HL-60 (cell line): ENCODE measurements around the gene CHST9.
"Not testable (repeated sequence)": the region's sequence is repeated elsewhere in the genome, so short reads cannot be mapped to it uniquely, and the experiment has no call there.

Experiments
- DNase-seq, 2 experiments: peaks; one replicate each; pipeline ENCODE4 v3.0.0-alpha.2; 2010 to 2020; ENCODE audit warnings: low read depth in 1 of 2, low spot score in 1 of 2
- H3K27ac ChIP-seq: fragments of 250-450 bp; sonication (Bioruptor Pico); replicated peaks from 2 replicates; pipeline ENCODE4 v1.5.1; 2020; ENCODE audit warnings: mild to moderate bottlenecking, moderate library complexity
- H3K27me3 ChIP-seq: fragments of 250-450 bp; sonication (Bioruptor Pico); 2 replicates; pipeline ENCODE4 v1.5.1; 2021; ENCODE audit warnings: mild to moderate bottlenecking, moderate library complexity; ENCODE audit not compliant: insufficient read depth, poor library complexity, severe bottlenecking
- H3K4me3 ChIP-seq: replicated peaks from 2 replicates; pipeline ENCODE4 v1.5.1; 2011; ENCODE audit warnings: mild to moderate bottlenecking, control low read depth, low read length; ENCODE audit not compliant: insufficient read depth
- CTCF ChIP-seq: IDR thresholded peaks from one replicate; pipeline ENCODE4 v1.5.1; 2011; ENCODE audit warnings: low read length, control low read depth, inconsistent platforms; ENCODE audit not compliant: insufficient read depth
- GABPA ChIP-seq: IDR thresholded peaks from 2 replicates; pipeline ENCODE4 v1.6.1; 2012; ENCODE audit warnings: low read depth
- POLR2AphosphoS5 ChIP-seq: IDR thresholded peaks from 2 replicates; pipeline ENCODE4 v1.6.1; 2012; ENCODE audit warnings: low read depth
- REST ChIP-seq: IDR thresholded peaks from 2 replicates; pipeline ENCODE4 v1.6.1; 2012; ENCODE audit warnings: low read depth; ENCODE audit not compliant: insufficient replicate concordance
- SPI1 ChIP-seq: IDR thresholded peaks from 2 replicates; pipeline ENCODE4 v1.6.1; 2012; ENCODE audit warnings: low read depth, mild to moderate bottlenecking, borderline replicate concordance
- long read RNA-seq: library from polyadenylated mRNA; unstranded; transcript quantifications from one replicate; pipeline ENCODE4 v2.0.0, GENCODE V29; 2020

CHST9 gene
- long read RNA-seq, partial matches to known transcripts, result 0 of 2 reads
- long read RNA-seq, other reads (novel, unspliced or antisense), result 2 of 2 reads

- Histone ChIP-seq H3K27me3 (peaks cover 45% of the 10 kb centered on the region), H3K4me3 (no peak within 1 kb of the TSS), H3K27ac (no peak within 1 kb of the TSS)
- no peak for DNase-seq
- no peak for TF ChIP-seq POLR2AphosphoS5
- TF ChIP-seq REST, result no peak
- no peak for TF ChIP-seq GABPA
- no peak for TF ChIP-seq SPI1
- TF ChIP-seq CTCF, result no peak
Measured at GRCh38 chr18:27185025-27185763, at the start of gene CHST9. Gene CHST9 (minus strand): TSS chr18:27185308. CDS start chr18:27142809, 42,499 bp downstream.

GRCh38 chr18:27232355-27232754 is 47.2 kb upstream of the CHST9 start:
- H3K4me3 ChIP-seq, DNase-seq, H3K27me3 ChIP-seq, H3K27ac ChIP-seq: not testable (repeated sequence)

GRCh38 chr18:27231671-27232070 is 46.6 kb upstream of the CHST9 start:
- H3K27me3 ChIP-seq, DNase-seq, H3K4me3 ChIP-seq, H3K27ac ChIP-seq: not testable (repeated sequence)

GRCh38 chr18:27231221-27231620 is 46.1 kb upstream of the CHST9 start:
- not testable (repeated sequence) for H3K27ac ChIP-seq, H3K4me3 ChIP-seq, H3K27me3 ChIP-seq, DNase-seq

GRCh38 chr18:27227721-27228120 is 42.6 kb upstream of the CHST9 start:
- no peak for TF ChIP-seq GABPA
- no peak for TF ChIP-seq CTCF
- TF ChIP-seq POLR2AphosphoS5, result no peak
- TF ChIP-seq REST, result no peak
- TF ChIP-seq SPI1, result no peak
- Histone ChIP-seq H3K4me3 (no peak overlapping the region), H3K27ac (no peak overlapping the region), H3K27me3 (no peaks in the 10 kb centered on the region)
- DNase-seq, result no peak
